Measurements from ENCODE around the gene ZNF221.

Gene ZNF221

DNA sequence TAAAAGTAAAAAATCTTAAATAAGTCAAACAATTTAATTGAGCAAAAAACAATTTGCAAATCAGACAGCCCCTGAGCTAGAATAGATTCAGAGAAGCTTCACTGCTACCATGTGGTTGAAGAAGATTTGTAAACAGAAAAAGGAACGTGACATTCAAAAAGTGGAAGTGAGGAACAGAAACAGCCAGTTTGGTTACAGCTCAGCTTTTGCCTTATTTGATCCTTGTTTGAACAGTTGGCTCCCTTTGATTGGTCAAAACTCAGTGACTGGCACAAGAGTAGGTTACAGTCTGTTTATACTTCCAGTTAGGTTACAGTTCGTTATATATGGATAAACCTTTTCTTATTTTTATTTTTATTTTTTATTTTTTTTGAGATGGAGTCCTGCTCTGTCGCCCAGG, 5.8 kb downstream of the ZNF221 start:
- in situ Hi-C loops (cut with HindIII; ENCODE audit: low sequenced_read_pairs): no loop called here

DNA sequence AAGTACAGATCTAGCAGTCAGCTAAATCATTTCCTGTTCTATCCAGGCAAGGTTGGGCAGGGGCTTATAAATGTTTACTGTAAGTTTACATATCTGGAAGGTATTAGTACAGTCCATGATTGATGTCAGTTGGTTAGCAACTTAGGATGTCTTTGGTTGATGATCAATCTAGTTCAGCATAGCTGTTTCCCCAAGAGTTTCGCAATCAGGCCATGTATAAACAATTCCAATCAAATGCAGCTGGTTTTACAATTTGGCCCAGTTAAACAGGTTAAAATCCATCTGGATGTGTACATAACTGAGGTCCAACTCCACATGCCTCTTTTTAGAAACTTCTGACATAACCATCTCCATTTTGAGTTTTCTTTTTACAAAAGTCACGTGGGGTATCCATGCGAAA, 6.9 kb downstream of the ZNF221 start:
- in situ Hi-C loops (cut with HindIII; ENCODE audit: low sequenced_read_pairs): no loop called here

DNA sequence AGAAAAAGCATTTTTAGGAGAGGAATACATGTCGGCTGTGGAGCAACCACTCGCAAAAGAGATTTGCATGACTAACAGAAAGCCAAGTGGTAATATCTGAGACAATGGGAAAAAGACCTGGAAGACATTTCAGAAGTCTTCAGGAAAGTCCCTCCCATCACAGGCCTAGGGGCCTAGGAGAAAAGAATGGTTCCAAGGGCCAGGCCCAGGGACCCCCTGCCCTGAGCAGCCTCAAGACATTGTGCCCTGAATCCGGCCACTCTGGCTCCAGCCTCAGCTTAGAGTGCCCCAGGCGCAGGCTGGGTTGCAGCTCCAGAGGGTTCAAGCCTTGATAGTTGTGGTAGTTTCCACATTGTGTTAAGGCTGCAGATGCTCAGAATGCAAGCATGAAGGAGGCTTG, 9.4 kb downstream of the ZNF221 start:
- in situ Hi-C loops (cut with HindIII; ENCODE audit: low sequenced_read_pairs): no loop called here

- in situ Hi-C loops (cut with HindIII; ENCODE audit: low sequenced_read_pairs): no loop called here
Observed at GRCh38 chr19:43966079-43966694, 15.2 kb downstream of the ZNF221 start.

- in situ Hi-C loops (cut with HindIII; ENCODE audit: low sequenced_read_pairs): no loop called here
Observed at GRCh38 chr19:43976732-43977131, 25.7 kb downstream of the ZNF221 start.

- in situ Hi-C loops (cut with HindIII; ENCODE audit: low sequenced_read_pairs): no loop called here
Observed at GRCh38 chr19:43983544-43983911, 32.5 kb downstream of the ZNF221 start.

DNA sequence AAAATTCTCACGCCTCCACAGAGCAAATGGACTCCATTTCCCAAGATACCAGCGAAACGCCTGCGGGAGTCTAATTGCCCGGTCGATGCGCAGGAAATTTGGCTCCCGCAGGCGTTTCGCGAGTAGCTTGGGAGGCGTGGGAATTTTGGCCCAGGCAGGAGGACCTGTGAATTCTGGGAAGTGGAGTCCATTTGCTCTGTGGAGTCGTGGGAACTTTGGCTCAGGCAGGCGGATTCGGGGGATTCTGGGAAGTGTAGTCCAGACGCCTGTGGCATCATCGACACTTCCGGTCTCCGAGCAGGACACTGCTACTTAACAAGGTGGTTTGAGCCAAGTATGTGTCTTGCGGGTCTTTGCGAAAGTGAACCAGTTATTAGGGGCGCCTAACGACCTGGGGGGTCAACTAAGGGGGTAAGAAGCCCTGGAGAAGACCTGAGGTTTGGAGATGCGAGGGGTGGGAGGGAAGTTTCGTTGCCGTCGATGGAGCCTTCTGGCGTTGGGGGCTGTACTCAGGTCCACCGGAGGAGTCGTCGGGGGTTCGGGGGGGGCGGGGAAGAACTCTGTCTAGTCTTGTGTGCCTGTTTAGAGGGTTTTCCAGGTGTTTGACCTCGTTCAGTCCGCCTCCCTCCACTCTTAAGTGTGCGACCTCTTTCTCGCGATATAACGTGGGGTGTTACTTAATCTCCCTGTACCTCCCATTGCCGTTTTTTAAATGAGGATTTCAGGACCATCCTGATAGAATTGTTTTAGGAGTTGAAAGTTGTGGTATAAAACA, 33.1 kb downstream of the ZNF221 start, which contains the start of gene ZNF155:
Gene ZNF155 (plus strand): TSS at position 277 of the 775 bp plus-strand sequence. CDS start 4,356 bp downstream, outside the sequence.
- in situ Hi-C loops (cut with HindIII; ENCODE audit: low sequenced_read_pairs): no loop called here

GRCh38 chr19:43984687-43985000, 33.6 kb downstream of the ZNF221 start:
- in situ Hi-C loops (cut with HindIII; ENCODE audit: low sequenced_read_pairs): no loop called here

DNA sequence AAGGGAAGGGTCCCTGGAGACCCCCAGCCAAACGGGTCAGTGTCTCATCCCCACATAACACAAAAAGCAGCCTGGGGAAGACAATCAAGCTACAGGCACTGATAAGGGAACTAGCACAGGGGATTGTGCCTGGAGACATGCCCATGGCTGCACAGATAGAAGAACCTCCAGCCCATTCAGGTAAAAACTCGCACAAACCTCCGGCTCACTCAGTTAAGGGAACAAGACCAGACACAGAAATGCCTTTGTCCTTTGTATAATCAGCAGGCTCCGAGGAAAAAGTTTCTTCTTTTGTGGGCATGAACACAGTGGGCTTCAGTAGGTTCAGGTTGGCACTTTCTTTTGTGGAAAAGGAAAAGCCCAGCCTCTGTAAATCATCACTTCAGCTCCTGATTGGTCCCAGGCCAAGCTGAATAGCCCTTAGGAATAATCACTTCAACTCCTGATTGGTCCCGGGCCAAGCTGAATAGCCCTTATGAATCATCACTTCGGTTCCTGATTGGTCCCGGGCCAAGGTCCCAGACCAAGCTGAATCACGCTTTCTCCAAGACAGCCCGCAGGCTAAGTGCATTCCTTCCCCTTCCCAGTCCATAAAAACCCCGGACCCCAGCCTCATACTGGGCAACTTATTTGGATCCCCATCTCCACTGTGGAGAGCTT, 46.7 kb downstream of the ZNF221 start:
- in situ Hi-C loops (cut with HindIII; ENCODE audit: low sequenced_read_pairs): no loop called here

DNA sequence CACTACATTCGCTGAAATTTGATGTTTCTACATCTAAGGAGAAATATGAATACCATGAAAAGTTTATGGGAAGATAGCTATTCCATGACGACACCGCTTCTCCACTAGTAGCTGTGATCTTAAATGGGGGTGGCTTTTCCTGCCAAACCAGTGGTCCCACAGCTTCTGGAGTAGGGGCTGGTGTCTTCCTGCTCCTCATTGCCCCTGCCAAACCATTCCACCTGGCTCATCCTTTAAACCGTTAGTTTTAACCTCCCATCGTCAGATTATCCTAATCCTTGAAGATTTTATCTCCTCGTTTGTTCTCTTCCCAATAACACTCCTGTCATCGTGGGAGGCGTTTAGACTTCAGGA, 51.2 kb downstream of the ZNF221 start:
- in situ Hi-C loops (cut with HindIII; ENCODE audit: low sequenced_read_pairs): no loop called here

DNA sequence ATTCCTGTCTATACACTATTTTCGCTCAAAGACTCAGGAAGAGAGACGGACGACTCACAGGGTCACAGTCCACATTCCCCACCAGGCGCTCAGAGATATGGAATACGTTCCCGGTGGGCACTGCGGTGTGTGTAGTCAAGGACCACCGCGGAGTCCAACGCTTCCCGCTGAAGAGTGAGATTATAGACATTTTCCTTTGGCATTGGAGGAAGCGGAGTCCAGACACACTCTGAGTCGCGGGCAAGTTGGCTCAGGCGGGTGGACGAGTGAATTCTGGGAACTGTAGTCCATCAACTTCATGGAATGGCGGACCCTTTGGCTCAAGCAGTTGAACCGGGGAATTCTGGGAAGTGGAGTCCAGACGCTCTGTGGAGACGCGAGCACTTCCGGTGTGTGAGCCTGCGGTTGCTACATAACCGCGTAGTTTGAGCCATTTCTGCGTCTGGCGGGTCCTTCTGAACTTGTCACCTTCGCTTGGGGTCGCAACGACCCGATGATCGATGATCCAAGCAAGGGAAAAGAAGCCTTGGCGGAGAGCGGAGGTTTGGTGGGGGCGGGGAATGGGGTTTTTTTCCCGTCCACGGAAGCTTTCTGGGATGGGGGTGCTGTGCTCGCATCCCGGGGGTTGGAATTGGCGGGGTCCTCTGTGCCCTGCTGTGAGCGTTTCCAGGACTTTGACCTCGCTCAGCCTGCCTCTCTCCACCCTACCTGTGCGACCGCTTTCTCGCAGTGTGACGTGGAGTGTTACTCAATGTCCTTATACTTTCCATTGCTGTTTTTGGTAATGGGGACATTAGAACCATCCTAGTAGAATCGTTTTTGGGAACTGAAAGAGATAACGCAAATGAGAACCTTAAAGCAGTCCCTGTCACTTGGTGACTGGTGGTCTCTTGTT, 51.8 kb downstream of the ZNF221 start, which contains the start of gene ZNF230:
Gene ZNF230 (plus strand): TSS at position 392 of the 895 bp plus-strand sequence. CDS start 4,122 bp downstream, outside the sequence.
- in situ Hi-C loops (cut with HindIII; ENCODE audit: low sequenced_read_pairs): no loop called here

DNA sequence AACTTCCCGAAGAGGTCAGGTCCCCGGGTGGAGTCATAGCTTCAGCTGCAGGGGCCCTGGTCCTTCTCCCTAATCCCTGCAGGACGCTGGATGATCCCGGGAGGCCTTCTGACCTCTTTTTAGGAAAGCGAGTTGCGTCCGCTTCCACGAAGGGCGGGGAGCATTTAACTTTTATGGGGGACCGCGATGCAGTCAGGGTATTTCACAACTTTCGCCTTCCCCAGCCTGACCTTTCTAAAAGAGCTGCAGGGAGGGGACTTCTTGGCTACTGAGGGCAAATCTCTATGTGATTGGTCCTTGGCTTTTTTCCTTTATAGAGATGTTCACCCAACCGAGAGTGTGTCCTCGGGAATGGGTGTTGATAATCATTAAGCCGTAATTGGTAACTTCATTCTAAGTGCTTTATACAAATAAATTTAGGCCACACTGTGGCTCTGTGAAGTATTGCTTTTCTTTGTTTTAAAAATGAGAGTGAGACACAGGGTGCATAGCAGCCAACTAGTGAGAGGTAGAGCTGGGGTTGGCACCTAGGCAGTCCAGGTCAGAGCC, 52.5 kb downstream of the ZNF221 start:
- in situ Hi-C loops (cut with HindIII; ENCODE audit: low sequenced_read_pairs): no loop called here

DNA sequence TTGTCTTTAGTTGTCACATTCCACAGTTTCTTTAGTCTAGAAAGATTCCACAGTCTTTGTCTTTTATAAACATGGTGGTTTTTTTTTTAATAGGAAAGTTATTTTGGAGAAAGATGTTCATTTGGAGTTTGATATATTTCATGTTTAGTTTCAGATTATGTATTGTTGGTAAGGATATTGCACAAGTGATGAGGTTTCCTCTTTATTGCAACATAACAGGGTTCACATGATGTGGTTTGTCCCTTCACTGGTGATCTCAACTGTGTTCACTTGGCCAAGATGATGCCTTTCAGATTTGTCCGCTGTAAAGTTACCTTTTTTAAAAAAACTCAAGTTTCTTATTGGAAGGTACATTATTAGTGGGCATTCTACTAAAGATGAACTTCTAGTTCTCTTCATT, 54.9 kb downstream of the ZNF221 start:
- in situ Hi-C loops (cut with HindIII; ENCODE audit: low sequenced_read_pairs): no loop called here

GRCh38 chr19:44007473-44007872, 56.4 kb downstream of the ZNF221 start:
- in situ Hi-C loops (cut with HindIII; ENCODE audit: low sequenced_read_pairs): no loop called here

- in situ Hi-C loops (cut with HindIII; ENCODE audit: low sequenced_read_pairs): no loop called here
Observed at GRCh38 chr19:44010468-44010867, 59.4 kb downstream of the ZNF221 start.

All from DLD1 (cell line).